H54 (cell line): ENCODE results near the gene STBD1.
"Not testable (repeated sequence)": the region's sequence is repeated elsewhere in the genome, so short reads cannot be mapped to it uniquely, and the experiment has no call there.

ENCODE experiments used
- DNase-seq: peaks from one replicate; pipeline ENCODE4 v3.0.0; 2011; ENCODE audit warnings: low spot score, mixed read lengths; ENCODE audit not compliant: insufficient read length
- FAIRE-seq: peaks from 3 replicates; lab custom pipeline; 2011; peaks lifted over from hg19 to GRCh38; lab: Jason Lieb, UNC
- POLR2A ChIP-seq: IDR thresholded peaks from 2 replicates; pipeline ENCODE4 v1.6.1; 2011; ENCODE audit warnings: low read depth, mild to moderate bottlenecking, low read length

Gene STBD1

GRCh38 chr4:76276813-76277212, 29.7 kb upstream of the STBD1 start:
- FAIRE-seq (no peak), DNase-seq (no peak)
- TF ChIP-seq POLR2A, result no peak

DNA sequence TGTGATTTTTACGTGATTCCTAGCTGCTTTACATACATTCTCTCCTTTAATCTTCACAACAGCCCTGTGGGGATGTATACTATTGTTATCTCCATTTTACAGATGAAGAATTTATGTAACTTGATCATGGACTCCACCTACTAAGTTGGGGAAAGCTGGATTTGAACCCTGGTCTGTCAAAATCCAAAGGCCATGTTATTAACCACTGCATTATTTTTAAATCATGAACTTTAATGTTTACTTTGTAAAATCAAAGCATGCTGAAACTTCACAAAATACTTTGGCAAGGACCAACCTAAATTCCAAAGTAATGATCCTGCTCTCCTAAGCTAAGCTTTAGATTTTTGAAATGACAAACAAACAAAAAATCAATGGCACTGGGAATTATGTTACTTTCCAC, 28.9 kb upstream of the STBD1 start:
- FAIRE-seq (no peak), DNase-seq (no peak)
- no peak for TF ChIP-seq POLR2A

DNA sequence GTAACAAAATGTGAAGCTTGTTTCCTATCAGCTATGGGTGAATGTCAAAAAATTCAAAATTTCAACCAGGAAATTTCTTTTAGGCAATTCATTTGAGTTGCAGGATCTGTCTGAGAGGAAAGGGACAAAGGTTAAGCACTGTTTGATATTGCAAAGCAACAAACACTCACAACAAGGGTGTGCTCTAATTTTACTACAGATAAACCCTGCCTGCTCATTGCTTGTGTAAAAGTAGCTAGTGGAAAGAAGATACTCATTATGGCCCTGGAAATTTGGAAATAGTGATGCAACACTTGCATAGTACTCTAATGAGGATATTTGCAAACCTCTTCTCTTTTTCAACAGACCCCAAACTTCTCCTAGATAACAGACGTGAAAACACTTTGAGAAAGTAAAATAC, 27.9 kb upstream of the STBD1 start:
- TF ChIP-seq POLR2A, result no peak
- no peak for FAIRE-seq
- DNase-seq, result no peak

DNA sequence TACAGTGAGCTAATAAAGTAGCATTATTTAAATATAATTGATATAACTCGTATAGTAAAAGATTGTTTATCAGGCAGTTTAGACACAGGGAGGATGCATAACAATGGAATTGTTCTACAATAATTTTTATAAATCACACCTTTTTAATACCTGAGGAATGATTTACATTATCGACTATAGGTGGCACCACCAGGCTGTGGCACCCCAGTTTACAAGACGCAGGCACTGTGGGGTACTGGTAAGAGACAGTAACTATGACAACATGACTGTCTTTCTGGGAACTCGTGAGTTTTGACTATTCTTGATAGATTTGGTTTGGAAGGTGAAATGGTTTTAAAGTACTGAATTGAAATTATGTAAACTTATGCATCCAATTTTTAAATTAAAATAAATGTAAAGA, 27.1 kb upstream of the STBD1 start:
- FAIRE-seq, result no peak
- no peak for DNase-seq
- no peak for TF ChIP-seq POLR2A

- no peak for FAIRE-seq
- TF ChIP-seq POLR2A, result no peak
Measured at GRCh38 chr4:76280488-76281441, 25.8 kb upstream of the STBD1 start.

GRCh38 chr4:76281594-76281993, 24.9 kb upstream of the STBD1 start:
- FAIRE-seq, DNase-seq: not testable (repeated sequence)

More at GRCh38 chr4:76280488-76281441, 25.8 kb upstream of the STBD1 start:
- DNase-seq, result no peak

DNA sequence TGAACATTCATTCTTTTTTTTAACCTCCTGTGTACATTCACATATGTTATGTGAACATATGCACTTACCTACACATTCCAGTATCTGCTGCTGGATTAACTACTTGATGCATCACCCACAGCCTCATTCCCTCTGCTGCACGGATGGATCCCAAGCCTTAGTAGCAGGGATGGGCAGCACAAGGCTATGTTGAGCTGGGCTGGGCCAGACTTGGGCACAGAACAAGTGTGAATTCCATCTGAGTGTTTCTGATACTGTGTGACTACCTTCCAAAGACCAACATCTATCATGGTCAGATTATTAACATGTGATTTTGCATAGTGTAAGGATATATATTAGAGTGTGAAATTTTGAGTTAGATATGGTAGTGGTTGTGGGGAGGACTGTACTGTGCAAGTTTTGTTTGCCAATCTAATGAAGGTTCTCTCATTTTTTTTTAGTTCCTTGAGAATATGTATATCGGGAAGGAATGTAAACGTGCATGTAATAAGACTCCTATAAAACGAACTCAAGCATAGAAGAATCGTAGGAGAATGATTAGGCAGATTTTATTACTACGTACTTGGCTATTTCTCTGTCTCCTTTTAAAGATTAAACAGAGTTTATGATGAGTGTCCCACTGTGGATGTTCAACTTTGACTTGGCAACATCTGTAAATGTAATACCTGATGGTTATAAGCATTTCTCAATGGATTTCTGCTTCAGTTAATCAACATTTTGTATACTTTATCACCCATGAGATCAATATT, 23.4 kb upstream of the STBD1 start:
- no peak for FAIRE-seq
- TF ChIP-seq POLR2A, result no peak
- DNase-seq, result no peak

GRCh38 chr4:76283900-76284299, 22.6 kb upstream of the STBD1 start:
- no peak for TF ChIP-seq POLR2A
- DNase-seq (no peak), FAIRE-seq (no peak)

DNA sequence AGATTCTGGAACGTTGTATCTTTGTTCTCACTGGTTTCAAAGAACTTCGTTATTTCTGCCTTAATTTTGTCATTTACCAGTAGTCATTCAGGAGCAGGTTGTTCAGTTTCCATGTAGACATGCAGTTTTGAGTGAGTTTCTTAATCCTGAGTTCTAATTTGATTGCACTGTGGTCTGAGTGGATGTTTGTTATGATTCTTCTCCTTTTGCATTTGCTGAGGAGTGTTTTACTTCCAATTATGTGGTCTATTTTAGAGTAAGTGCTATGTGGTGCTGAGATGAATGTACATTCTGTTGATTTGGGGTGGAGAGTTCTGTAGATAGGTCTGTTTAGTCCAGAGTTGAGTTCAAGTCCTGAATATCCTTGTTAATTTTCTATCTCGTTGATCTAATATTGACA, 18.7 kb upstream of the STBD1 start:
- DNase-seq, FAIRE-seq: not testable (repeated sequence)

DNA sequence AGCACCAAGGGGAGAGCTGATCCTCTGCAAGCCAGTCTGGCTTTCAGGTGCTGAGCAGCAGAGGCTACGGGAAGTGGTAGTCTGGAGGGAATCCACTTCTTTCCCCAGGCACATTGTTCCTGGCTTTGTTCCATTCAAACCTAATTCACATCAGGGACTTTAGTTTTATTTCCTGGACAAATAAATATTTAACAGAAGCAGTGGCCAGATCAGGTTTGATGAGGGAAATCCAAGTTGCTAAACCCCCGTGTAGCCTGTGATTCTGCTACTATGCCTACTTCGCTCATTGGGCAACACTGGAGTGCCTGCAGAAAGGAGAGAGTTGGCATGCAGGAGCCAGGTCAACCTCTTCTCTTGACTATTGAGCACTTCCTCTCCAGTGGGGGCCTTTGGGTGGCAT, 13.8 kb upstream of the STBD1 start:
- TF ChIP-seq POLR2A, result no peak
- FAIRE-seq, result no peak
- DNase-seq, result no peak

- FAIRE-seq (no peak), DNase-seq (no peak)
- no peak for TF ChIP-seq POLR2A
Measured at GRCh38 chr4:76293772-76294171, 12.8 kb upstream of the STBD1 start.

GRCh38 chr4:76296286-76296820, 10.2 kb upstream of the STBD1 start:
- TF ChIP-seq POLR2A, result no peak
- DNase-seq (no peak), FAIRE-seq (no peak)

DNA sequence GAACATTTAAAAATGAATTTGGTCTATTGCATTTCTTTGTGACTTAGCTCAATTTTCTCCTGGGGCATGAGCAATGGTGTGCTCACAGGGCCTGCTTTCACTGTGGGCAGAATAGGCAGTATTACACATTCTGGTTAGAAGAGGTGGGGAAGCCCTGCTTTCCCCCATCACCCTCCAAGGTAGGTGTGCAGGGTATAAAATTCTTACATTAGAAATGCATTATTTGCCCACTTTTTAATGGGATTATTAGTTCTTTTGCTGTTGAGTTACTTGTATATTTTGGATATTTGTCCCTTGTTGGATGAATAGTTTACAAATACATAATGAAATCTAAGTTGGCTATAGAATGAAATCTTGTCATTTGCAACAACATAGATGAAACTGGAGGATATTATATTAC, 8.3 kb upstream of the STBD1 start:
- no peak for FAIRE-seq
- no peak for DNase-seq
- no peak for TF ChIP-seq POLR2A

DNA sequence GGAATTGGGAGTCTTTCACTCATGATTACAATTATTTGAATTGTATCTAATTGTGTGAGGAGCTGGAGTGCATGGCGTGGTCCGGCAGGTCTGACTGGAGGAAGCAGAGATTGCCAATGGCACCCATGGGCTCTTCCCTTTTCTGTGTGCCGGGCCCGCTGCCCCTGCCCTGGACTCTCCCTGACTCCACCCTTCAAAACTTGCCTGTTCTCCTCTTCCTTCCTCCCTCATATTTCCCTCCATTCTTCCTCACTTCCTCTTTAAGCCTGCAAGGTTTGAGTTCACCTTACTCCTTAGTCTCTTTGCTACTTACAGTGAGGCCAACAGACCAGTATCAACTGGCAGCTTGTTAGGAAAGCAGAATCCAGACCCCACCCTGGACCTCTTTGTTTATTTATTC, 6.5 kb upstream of the STBD1 start:
- FAIRE-seq (no peak), DNase-seq (no peak)
- no peak for TF ChIP-seq POLR2A
